ENCODE data around the gene ATN1. TPM values are rescaled to one million over a fixed set of nuclear protein-coding genes. Genes with fewer than 3 reads are reported as not detected.
"Not testable (repeated sequence)": the region's sequence is repeated elsewhere in the genome, so short reads cannot be mapped to it uniquely, and the experiment has no call there.

ATN1 gene
- total and polyA plus RNA-seq, 2 of the 8 experiments (the other 6 are each of a cell fraction or from before 2014, with no cell fraction given) = 20.6 to 73.4 TPM

DNA sequence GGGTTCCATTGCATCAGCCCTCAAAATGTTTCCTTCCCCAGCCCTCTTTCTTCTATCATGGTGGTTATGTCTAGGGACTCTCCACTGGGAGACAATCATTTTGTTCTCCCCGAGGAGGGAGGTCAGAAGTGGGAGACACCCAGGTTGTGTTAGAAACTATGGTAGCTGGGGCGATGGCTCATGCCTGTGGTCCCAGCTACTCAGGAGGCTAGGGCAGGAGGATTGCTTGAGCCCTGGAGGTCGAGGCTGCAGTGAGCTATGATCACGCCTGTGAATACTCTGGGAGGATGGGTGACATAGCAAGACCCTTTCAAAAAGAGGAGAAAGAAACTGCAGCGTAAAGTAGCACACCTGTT lies 36.1 kb upstream of the ATN1 start (continued):
- TF ChIP-seq POU5F1 (IDR thresholded peaks at IDR 0.05; ENCODE audit: low read depth, low read length) (no peak), SIN3A (conservative IDR thresholded peaks at IDR 0.05 in 1 of 2, IDR thresholded peaks at IDR 0.05 in 1 of 2; ENCODE audit: low read depth in 1 of 2, low read length in 2 of 2) (no peak), TEAD4 (IDR thresholded peaks at IDR 0.05; ENCODE audit: low read depth, low read length) (no peak), TBP (IDR thresholded peaks at IDR 0.05; ENCODE audit: low read depth, low read length) (no peak), JUN (IDR thresholded peaks at IDR 0.05; ENCODE audit: low read depth, low read length) (no peak), KDM5A (IDR thresholded peaks at IDR 0.05; ENCODE audit: low read length) (no peak), EGR1 (IDR thresholded peaks at IDR 0.05; ENCODE audit: borderline replicate concordance, low read depth, low read length) (no peak)
- TF ChIP-seq, protein P1, sequence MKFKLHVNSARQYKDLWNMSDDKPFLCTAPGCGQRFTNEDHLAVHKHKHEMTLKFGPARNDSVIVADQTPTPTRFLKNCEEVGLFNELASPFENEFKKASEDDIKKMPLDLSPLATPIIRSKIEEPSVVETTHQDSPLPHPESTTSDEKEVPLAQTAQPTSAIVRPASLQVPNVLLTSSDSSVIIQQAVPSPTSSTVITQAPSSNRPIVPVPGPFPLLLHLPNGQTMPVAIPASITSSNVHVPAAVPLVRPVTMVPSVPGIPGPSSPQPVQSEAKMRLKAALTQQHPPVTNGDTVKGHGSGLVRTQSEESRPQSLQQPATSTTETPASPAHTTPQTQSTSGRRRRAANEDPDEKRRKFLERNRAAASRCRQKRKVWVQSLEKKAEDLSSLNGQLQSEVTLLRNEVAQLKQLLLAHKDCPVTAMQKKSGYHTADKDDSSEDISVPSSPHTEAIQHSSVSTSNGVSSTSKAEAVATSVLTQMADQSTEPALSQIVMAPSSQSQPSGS (IDR thresholded peaks at IDR 0.05; ENCODE audit: low read length) = no peak
- TF ChIP-seq, protein P2, sequence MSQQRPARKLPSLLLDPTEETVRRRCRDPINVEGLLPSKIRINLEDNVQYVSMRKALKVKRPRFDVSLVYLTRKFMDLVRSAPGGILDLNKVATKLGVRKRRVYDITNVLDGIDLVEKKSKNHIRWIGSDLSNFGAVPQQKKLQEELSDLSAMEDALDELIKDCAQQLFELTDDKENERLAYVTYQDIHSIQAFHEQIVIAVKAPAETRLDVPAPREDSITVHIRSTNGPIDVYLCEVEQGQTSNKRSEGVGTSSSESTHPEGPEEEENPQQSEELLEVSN (IDR thresholded peaks at IDR 0.05) = no peak

DNA sequence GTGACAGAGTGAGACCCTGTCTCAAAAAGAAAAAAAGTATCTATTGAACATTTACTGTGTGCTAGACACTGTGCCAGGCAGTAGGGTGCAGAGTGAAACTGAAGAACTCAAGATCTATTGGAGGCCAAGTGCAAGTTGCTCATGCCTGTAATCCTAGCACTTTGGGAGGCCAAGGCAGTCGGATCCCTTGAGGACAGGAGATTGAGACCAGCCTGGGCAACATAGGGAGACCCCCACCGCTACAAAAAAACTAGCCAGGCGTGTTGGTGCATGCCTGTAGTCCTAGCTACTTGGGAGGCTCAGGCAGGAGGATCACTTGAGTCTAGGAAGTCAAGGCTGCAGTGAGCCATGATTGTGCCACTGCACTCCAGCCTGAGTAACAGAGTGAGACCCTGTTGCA lies 35.1 kb upstream of the ATN1 start:
- not testable (repeated sequence) for H3K27me3 ChIP-seq (replicated peaks in 1 of 4; ENCODE audit: control insufficient read depth in 3 of 4, extremely low read depth in 1 of 4, insufficient read depth in 3 of 4, low read length in 3 of 4); H4K5ac ChIP-seq (ENCODE audit: insufficient read length, low read depth, low read length); H3K4ac ChIP-seq (replicated peaks; ENCODE audit: insufficient read length, low read depth, low read length); DNase-seq (ENCODE audit: low read depth in 1 of 2, low spot score in 2 of 2); H3K27ac ChIP-seq (ENCODE audit: low read depth, low read length); H4K8ac ChIP-seq (ENCODE audit: extremely low read depth, insufficient read depth, low read length); H2AK5ac ChIP-seq (ENCODE audit: low read depth, low read length); H2BK12ac ChIP-seq (ENCODE audit: low read depth, low read length); H3K23me2 ChIP-seq (ENCODE audit: low read depth, low read length); H4K91ac ChIP-seq (replicated peaks; ENCODE audit: insufficient read length, low read length); H2BK5ac ChIP-seq (ENCODE audit: low read depth, low read length); H3K4me1 ChIP-seq (replicated peaks in 1 of 4; ENCODE audit: control insufficient read depth in 3 of 4, insufficient read depth in 4 of 4, low read length in 3 of 4); H3K36me3 ChIP-seq (ENCODE audit: control insufficient read depth in 2 of 4, insufficient read depth in 4 of 4, low read length in 3 of 4); H3K23ac ChIP-seq (ENCODE audit: insufficient read length); H3K79me2 ChIP-seq (ENCODE audit: control insufficient read depth in 1 of 2, insufficient read depth in 2 of 2, low read length in 2 of 2); H3K18ac ChIP-seq (ENCODE audit: extremely low read depth, low read length); H2BK20ac ChIP-seq (ENCODE audit: low read length); H3K4me2 ChIP-seq (ENCODE audit: insufficient read depth in 1 of 2, low read depth in 2 of 2, low read length in 2 of 2); H2AFZ ChIP-seq (ENCODE audit: low read length); H4K20me1 ChIP-seq (replicated peaks in 1 of 2; ENCODE audit: control insufficient read depth in 1 of 2, insufficient read depth in 2 of 2, low read length in 2 of 2); H2BK120ac ChIP-seq (replicated peaks; ENCODE audit: low read depth, low read length); H3K14ac ChIP-seq (ENCODE audit: insufficient read length); H3K79me1 ChIP-seq (ENCODE audit: low read depth, low read length); H3K56ac ChIP-seq (replicated peaks; ENCODE audit: insufficient read length, low read depth, low read length); FAIRE-seq; H3K9ac ChIP-seq (replicated peaks in 1 of 4; ENCODE audit: extremely low read depth in 1 of 4, low read depth in 3 of 4, low read length in 3 of 4); H3K4me3 ChIP-seq (ENCODE audit: extremely low read depth in 1 of 4, insufficient read depth in 2 of 4, low read depth in 3 of 4, low read length in 4 of 4); H3K9me3 ChIP-seq (ENCODE audit: insufficient read depth in 2 of 2, low read depth in 1 of 2, low read length in 1 of 2)
- peak overlapping the region; percentile 61; the same call in 1 of the 2 replicates for H2BK15ac ChIP-seq (ENCODE audit: low read length)
- POLR2A ChIA-PET (ENCODE audit: partially characterized antibody) = interaction anchor here (1.0 to 7.8 kb wide), 6 partner anchors 9 to 72 kb away, joined by 3 to 86 read pairs (median 22); partner anchors contain the start of genes LRRC23, SPSB2 and TPI1
- CTCF ChIA-PET (ENCODE audit: partially characterized antibody) = interaction anchor here (1.3 to 5.0 kb wide), 9 partner anchors 7 to 68 kb away, joined by 3 to 84 read pairs (median 9); partner anchors contain the start of genes SPSB2 and TPI1
- WGBS, 2 experiments (ENCODE audit: extremely low coverage in 1 of 2, insufficient coverage in 1 of 2, insufficient read length in 1 of 2, insufficient replicate concordance in 2 of 2, low coverage in 1 of 2, low lambda C conversion rate in 2 of 2, missing lambda C conversion rate in 1 of 2) = 97% methylated on average over 3 of the region's 3 CpGs; no CpG with 5 or more reads in 1 of the 2 experiments

All from H1 (cell line).